GM12878 (cell line): ENCODE data around the gene SMG5.

Experiments used
- CEBPZ ChIP-seq: fragments of 150-350 bp; IDR thresholded peaks from 2 replicates; pipeline ENCODE4 v1.6.1; 2016; ENCODE audit warnings: low read depth, low read length
- CTCF ChIP-seq, 3 experiments: IDR thresholded peaks in 2 of 3; conservative IDR thresholded peaks in 1 of 3; 2 replicates each; pipeline ENCODE4 v1.5.1; 2011; ENCODE audit warnings: low read depth in 3 of 3, low read length in 3 of 3, mild to moderate bottlenecking in 3 of 3, control low read depth in 2 of 3, moderate library complexity in 2 of 3, inconsistent platforms in 1 of 3, mixed read lengths in 1 of 3; ENCODE audit not compliant: control insufficient read depth in 2 of 3, insufficient read depth in 1 of 3; ENCODE audit errors: extremely low read depth in 1 of 3
- EZH2 ChIP-seq: IDR thresholded peaks from 2 replicates; pipeline ENCODE4 v1.6.1; 2012; ENCODE audit warnings: low read depth, mild to moderate bottlenecking, control low read depth, inconsistent platforms, low read length, borderline replicate concordance; ENCODE audit not compliant: control insufficient read depth
- PBX3 ChIP-seq: IDR thresholded peaks from 2 replicates; pipeline ENCODE4 v1.6.1; 2011; ENCODE audit warnings: mild to moderate bottlenecking, low read depth, low read length, moderate library complexity; ENCODE audit not compliant: insufficient replicate concordance
- RFX5 ChIP-seq: IDR thresholded peaks from 2 replicates; pipeline ENCODE4 v1.6.1; 2011; ENCODE audit warnings: low read depth, low read length, improper control_type of control experiment
- SMAD1 ChIP-seq: fragments of 450-650 bp; IDR thresholded peaks from 2 replicates; pipeline ENCODE4 v1.6.1; 2018; ENCODE audit warnings: mild to moderate bottlenecking, low read depth; ENCODE audit not compliant: partially characterized antibody
- TCF12 ChIP-seq: IDR thresholded peaks from 2 replicates; pipeline ENCODE4 v1.6.1; 2011; ENCODE audit warnings: low read depth, mild to moderate bottlenecking, low read length
- ZBTB33 ChIP-seq: fragments of 450-650 bp; IDR thresholded peaks from 2 replicates; pipeline ENCODE4 v1.6.1; 2017; ENCODE audit warnings: mild to moderate bottlenecking
- ZNF207 ChIP-seq: fragments of 450-650 bp; IDR thresholded peaks from 2 replicates; pipeline ENCODE4 v1.6.1; 2014; ENCODE audit warnings: antibody characterized with exemption, mild to moderate bottlenecking, borderline replicate concordance
- TF ChIP-seq, protein P1 (sequence below): IDR thresholded peaks from 2 replicates; pipeline ENCODE4 v1.6.1; 2011; ENCODE audit warnings: borderline replicate concordance, low read depth, mild to moderate bottlenecking, moderate library complexity, low read length; ENCODE audit not compliant: insufficient read depth, poor library complexity, severe bottlenecking
- TF ChIP-seq, protein P2 (sequence below): IDR thresholded peaks from 2 replicates; pipeline ENCODE4 v1.6.1; 2012; ENCODE audit warnings: mild to moderate bottlenecking, low read depth, low read length

- TF ChIP-seq, protein P1, sequence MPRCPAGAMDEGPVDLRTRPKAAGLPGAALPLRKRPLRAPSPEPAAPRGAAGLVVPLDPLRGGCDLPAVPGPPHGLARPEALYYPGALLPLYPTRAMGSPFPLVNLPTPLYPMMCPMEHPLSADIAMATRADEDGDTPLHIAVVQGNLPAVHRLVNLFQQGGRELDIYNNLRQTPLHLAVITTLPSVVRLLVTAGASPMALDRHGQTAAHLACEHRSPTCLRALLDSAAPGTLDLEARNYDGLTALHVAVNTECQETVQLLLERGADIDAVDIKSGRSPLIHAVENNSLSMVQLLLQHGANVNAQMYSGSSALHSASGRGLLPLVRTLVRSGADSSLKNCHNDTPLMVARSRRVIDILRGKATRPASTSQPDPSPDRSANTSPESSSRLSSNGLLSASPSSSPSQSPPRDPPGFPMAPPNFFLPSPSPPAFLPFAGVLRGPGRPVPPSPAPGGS, result no peak
- TF ChIP-seq PBX3, result no peak
- TF ChIP-seq CTCF (IDR thresholded peaks at IDR 0.05 in 2 of 3, conservative IDR thresholded peaks at IDR 0.05 in 1 of 3; ENCODE audit: control insufficient read depth in 2 of 3, extremely low read depth in 1 of 3, insufficient read depth in 1 of 3, low read depth in 3 of 3, low read length in 3 of 3), result no peak
- TF ChIP-seq, protein P2, sequence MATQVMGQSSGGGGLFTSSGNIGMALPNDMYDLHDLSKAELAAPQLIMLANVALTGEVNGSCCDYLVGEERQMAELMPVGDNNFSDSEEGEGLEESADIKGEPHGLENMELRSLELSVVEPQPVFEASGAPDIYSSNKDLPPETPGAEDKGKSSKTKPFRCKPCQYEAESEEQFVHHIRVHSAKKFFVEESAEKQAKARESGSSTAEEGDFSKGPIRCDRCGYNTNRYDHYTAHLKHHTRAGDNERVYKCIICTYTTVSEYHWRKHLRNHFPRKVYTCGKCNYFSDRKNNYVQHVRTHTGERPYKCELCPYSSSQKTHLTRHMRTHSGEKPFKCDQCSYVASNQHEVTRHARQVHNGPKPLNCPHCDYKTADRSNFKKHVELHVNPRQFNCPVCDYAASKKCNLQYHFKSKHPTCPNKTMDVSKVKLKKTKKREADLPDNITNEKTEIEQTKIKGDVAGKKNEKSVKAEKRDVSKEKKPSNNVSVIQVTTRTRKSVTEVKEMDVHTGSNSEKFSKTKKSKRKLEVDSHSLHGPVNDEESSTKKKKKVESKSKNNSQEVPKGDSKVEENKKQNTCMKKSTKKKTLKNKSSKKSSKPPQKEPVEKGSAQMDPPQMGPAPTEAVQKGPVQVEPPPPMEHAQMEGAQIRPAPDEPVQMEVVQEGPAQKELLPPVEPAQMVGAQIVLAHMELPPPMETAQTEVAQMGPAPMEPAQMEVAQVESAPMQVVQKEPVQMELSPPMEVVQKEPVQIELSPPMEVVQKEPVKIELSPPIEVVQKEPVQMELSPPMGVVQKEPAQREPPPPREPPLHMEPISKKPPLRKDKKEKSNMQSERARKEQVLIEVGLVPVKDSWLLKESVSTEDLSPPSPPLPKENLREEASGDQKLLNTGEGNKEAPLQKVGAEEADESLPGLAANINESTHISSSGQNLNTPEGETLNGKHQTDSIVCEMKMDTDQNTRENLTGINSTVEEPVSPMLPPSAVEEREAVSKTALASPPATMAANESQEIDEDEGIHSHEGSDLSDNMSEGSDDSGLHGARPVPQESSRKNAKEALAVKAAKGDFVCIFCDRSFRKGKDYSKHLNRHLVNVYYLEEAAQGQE, result no peak
- no peak for TF ChIP-seq CEBPZ
- no peak for TF ChIP-seq TCF12
- no peak for TF ChIP-seq RFX5
- no peak for TF ChIP-seq EZH2
- no peak for TF ChIP-seq ZBTB33
- no peak for TF ChIP-seq ZNF207
- TF ChIP-seq SMAD1, result no peak
These were observed 31.1 kb downstream of the SMG5 start for GRCh38 chr1:156251527-156251926.
